Neural progenitor cell (in vitro differentiated cells): ENCODE data around the gene PRELID1. TPM values are rescaled to one million over a fixed set of nuclear protein-coding genes. Genes with fewer than 3 reads are reported as not detected.

Source experiments
- DNase-seq: peaks from one replicate; pipeline ENCODE4 v3.0.0-alpha.2; 2016; ENCODE audit warnings: low spot score
- H2AFZ ChIP-seq: fragments of 200-600 bp; sonication (generic); replicated peaks from 2 replicates; pipeline ENCODE4 v1.6.1; 2016; ENCODE audit warnings: antibody characterized with exemption
- H3F3A ChIP-seq: fragments of 200-600 bp; sonication (generic); 2 replicates; pipeline ENCODE4 v1.6.1; 2016; ENCODE audit warnings: antibody characterized with exemption, low read depth
- H3K27ac ChIP-seq: fragments of 200-600 bp; sonication (generic); 2 replicates; pipeline ENCODE4 v1.5.1; 2016; ENCODE audit warnings: mild to moderate bottlenecking
- H3K27me3 ChIP-seq: fragments of 200-600 bp; sonication (generic); 2 replicates; pipeline ENCODE4 v1.6.1; 2016; ENCODE audit warnings: mild to moderate bottlenecking, moderate library complexity
- H3K36me3 ChIP-seq: fragments of 200-600 bp; sonication (generic); 2 replicates; pipeline ENCODE4 v1.5.1; 2016
- H3K4me1 ChIP-seq: fragments of 200-600 bp; sonication (generic); 2 replicates; pipeline ENCODE4 v1.6.1; 2016; ENCODE audit warnings: mixed run types
- H3K4me2 ChIP-seq: fragments of 200-600 bp; sonication (generic); 2 replicates; pipeline ENCODE4 v1.6.1; 2016
- H3K4me3 ChIP-seq: fragments of 200-600 bp; sonication (generic); 2 replicates; pipeline ENCODE4 v1.5.1; 2016
- H3K79me2 ChIP-seq: fragments of 200-600 bp; sonication (generic); 2 replicates; pipeline ENCODE4 v1.6.1; 2016; ENCODE audit warnings: low read depth
- H3K9ac ChIP-seq: fragments of 200-600 bp; sonication (generic); 2 replicates; pipeline ENCODE4 v1.6.1; 2016
- H3K9me3 ChIP-seq: fragments of 200-600 bp; sonication (generic); 2 replicates; pipeline ENCODE4 v1.5.1; 2016; ENCODE audit warnings: low read depth
- H4K20me1 ChIP-seq: fragments of 200-600 bp; sonication (generic); 2 replicates; pipeline ENCODE4 v1.6.1; 2016; ENCODE audit warnings: low read depth
- H3K27ac Mint-ChIP-seq: 3 replicates; pipeline ENCODE4 v1.8.0; 2021; ENCODE audit warnings: mixed read lengths
- H3K27me3 Mint-ChIP-seq: 2 replicates; pipeline ENCODE4 v1.8.0; 2022; ENCODE audit warnings: low read depth, mild to moderate bottlenecking, inconsistent platforms, moderate library complexity, mixed read lengths; ENCODE audit not compliant: insufficient read depth
- H3K36me3 Mint-ChIP-seq: 3 replicates; pipeline ENCODE4 v1.8.0; 2021; ENCODE audit warnings: mixed read lengths
- H3K4me1 Mint-ChIP-seq: 3 replicates; pipeline ENCODE4 v1.8.0; 2021; ENCODE audit warnings: mixed read lengths
- H3K4me3 Mint-ChIP-seq: 3 replicates; pipeline ENCODE4 v1.8.0; 2021; ENCODE audit warnings: mild to moderate bottlenecking, moderate library complexity, mixed read lengths
- H3K9me3 Mint-ChIP-seq: 3 replicates; pipeline ENCODE4 v1.8.0; 2020; ENCODE audit warnings: mixed read lengths
- CTCF ChIP-seq: fragments of 200-600 bp; sonication (generic); IDR thresholded peaks from 2 replicates; pipeline ENCODE4 v1.5.1; 2017; ENCODE audit warnings: antibody characterized with exemption, mild to moderate bottlenecking
- EZH2 ChIP-seq: fragments of 200-600 bp; sonication (generic); IDR thresholded peaks from 2 replicates; pipeline ENCODE4 v1.6.1; 2017; ENCODE audit warnings: antibody characterized with exemption, mild to moderate bottlenecking, moderate library complexity
- EZH2phosphoT487 ChIP-seq: fragments of 200-600 bp; sonication (generic); IDR thresholded peaks from 2 replicates; pipeline ENCODE4 v1.6.1; 2017; ENCODE audit warnings: antibody characterized with exemption
- total RNA-seq: library from RNA; depleted of rRNA; stranded (reverse); fragments of >200 nt; gene quantifications from 2 replicates; pipeline ENCODE4 v1.2.3, GENCODE V29; 2015; ENCODE audit warnings: low replicate concordance

PRELID1 gene
- total RNA-seq, 1 donor from 2014 or later, result 133 TPM

GRCh38 chr5:177332896-177333260 is 29.3 kb downstream of the PRELID1 start:
- Histone ChIP-seq H3K79me2 (no peaks in the 10 kb centered on the region), H3K36me3 (no peaks in the 10 kb centered on the region), H3K4me3 (no peak overlapping the region), H4K20me1 (peaks cover 3% of the 10 kb centered on the region), H3F3A (no peaks in the 10 kb centered on the region), H3K27ac (no peak overlapping the region), H3K4me1 (no peaks in the 10 kb centered on the region), H3K27me3 (no peaks in the 10 kb centered on the region), H3K4me2 (no peak overlapping the region), H3K9ac (no peak overlapping the region), H3K9me3 (no peaks in the 10 kb centered on the region), H2AFZ (no peak overlapping the region)
- Mint-ChIP-seq H3K27me3 (peaks cover 7% of the 10 kb centered on the region), H3K36me3 (peaks cover 16% of the 10 kb centered on the region), H3K4me1 (no peaks in the 10 kb centered on the region), H3K9me3 (no peaks in the 10 kb centered on the region), H3K4me3 (no peak overlapping the region), H3K27ac (no peak overlapping the region)
- DNase-seq, result no peak
- TF ChIP-seq CTCF (no peak), EZH2 (no peak), EZH2phosphoT487 (no peak)

- Histone ChIP-seq H3K4me3 (no peak overlapping the region), H3K36me3 (no peaks in the 10 kb centered on the region), H3K27me3 (no peaks in the 10 kb centered on the region), H3K9me3 (no peaks in the 10 kb centered on the region), H3F3A (no peaks in the 10 kb centered on the region), H4K20me1 (peaks cover 3% of the 10 kb centered on the region), H3K4me2 (no peak overlapping the region), H2AFZ (no peak overlapping the region), H3K9ac (no peak overlapping the region), H3K79me2 (no peaks in the 10 kb centered on the region), H3K4me1 (no peaks in the 10 kb centered on the region), H3K27ac (no peak overlapping the region)
- TF ChIP-seq EZH2phosphoT487 (no peak), EZH2 (no peak), CTCF (no peak)
- Mint-ChIP-seq H3K4me3 (no peak overlapping the region), H3K9me3 (no peaks in the 10 kb centered on the region), H3K4me1 (no peaks in the 10 kb centered on the region), H3K27me3 (peaks cover 7% of the 10 kb centered on the region), H3K36me3 (peaks cover 16% of the 10 kb centered on the region), H3K27ac (no peak overlapping the region)
- DNase-seq, result no peak
Observed at GRCh38 chr5:177333420-177334154, 30.0 kb downstream of the PRELID1 start.

- Histone ChIP-seq H3K79me2 (no peaks in the 10 kb centered on the region), H2AFZ (no peak overlapping the region), H3F3A (no peaks in the 10 kb centered on the region), H4K20me1 (peaks cover 4% of the 10 kb centered on the region), H3K4me3 (no peak overlapping the region), H3K9me3 (no peaks in the 10 kb centered on the region), H3K4me1 (no peaks in the 10 kb centered on the region), H3K27ac (no peak overlapping the region), H3K9ac (no peak overlapping the region), H3K36me3 (no peaks in the 10 kb centered on the region), H3K27me3 (no peaks in the 10 kb centered on the region), H3K4me2 (no peak overlapping the region)
- Mint-ChIP-seq H3K4me1 (no peaks in the 10 kb centered on the region), H3K27me3 (peaks cover 7% of the 10 kb centered on the region), H3K27ac (no peak overlapping the region), H3K4me3 (no peak overlapping the region), H3K9me3 (no peaks in the 10 kb centered on the region), H3K36me3 (peaks cover 16% of the 10 kb centered on the region)
- no peak for DNase-seq
- no peak for TF ChIP-seq CTCF
- TF ChIP-seq EZH2, result no peak
- TF ChIP-seq EZH2phosphoT487, result no peak
Observed at GRCh38 chr5:177334155-177334551, 30.6 kb downstream of the PRELID1 start.
